BE2C (cell line): ENCODE data around the gene WNT5B.

ENCODE experiments used
- DNase-seq: peaks from one replicate; pipeline ENCODE4 v3.0.0-alpha.2; 2020
- H3K27me3 ChIP-seq: fragments of 250-450 bp; sonication (Bioruptor Pico); 2 replicates; pipeline ENCODE4 v1.5.1; 2020; ENCODE audit warnings: mild to moderate bottlenecking
- H3K36me3 ChIP-seq: fragments of 250-450 bp; sonication (Bioruptor Pico); 2 replicates; pipeline ENCODE4 v1.5.1; 2020; ENCODE audit warnings: mild to moderate bottlenecking
- H3K4me1 ChIP-seq: fragments of 250-450 bp; sonication (Bioruptor Pico); 2 replicates; pipeline ENCODE4 v1.5.1; 2020
- H3K4me3 ChIP-seq: 2 replicates; pipeline ENCODE4 v1.5.1; 2011; ENCODE audit warnings: low read depth, low read length
- H3K9me3 ChIP-seq: fragments of 250-450 bp; sonication (Bioruptor Pico); 2 replicates; pipeline ENCODE4 v1.5.1; 2020
- TF ChIP-seq, protein P1 (sequence below): IDR thresholded peaks from 2 replicates; pipeline ENCODE4 v1.5.1; 2012; ENCODE audit warnings: mild to moderate bottlenecking, low read depth, low read length

Gene WNT5B

DNA sequence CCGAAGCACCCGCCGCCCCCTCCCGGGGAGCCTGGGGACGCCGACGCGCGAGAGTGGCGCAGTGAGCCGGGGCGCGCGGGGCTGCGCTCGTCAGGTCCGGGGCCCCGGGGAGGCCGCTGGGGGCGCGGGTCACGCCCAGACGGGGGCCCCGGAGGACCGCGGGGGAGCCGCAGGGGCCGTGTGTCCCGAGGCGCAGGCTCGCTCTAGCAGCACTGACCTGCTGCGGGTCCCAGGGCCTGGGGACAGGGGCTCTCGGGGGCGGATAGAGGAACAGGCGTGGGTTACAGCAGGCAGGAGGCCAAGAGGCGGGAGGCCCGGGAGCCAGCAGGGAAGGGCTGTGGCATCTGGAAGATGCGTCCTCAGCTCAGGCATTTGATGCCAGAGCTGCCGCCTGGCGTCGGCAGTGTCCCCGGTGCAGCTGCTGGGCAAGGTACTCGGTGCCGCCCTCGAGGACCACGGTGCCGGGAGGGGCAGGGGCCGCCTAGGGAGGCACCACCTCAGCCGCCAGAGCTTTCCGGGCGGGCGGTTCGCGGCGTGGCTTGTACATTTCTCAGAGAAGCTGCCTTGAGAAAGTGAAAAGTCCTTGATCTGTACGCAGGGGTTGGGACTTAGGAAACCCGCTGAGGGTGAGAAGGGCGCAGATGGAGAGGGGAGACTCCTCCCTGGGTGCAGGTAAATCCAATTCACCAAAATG, 1.2 kb downstream of the WNT5B start:
- no peaks in the 10 kb centered on the region for H3K36me3 ChIP-seq
- H3K4me1 ChIP-seq: peaks cover 5% of the 10 kb centered on the region
- H3K4me3 ChIP-seq: peak overlapping the region; percentile 64
- no peaks in the 10 kb centered on the region; the same call in 1 of the 2 replicates for H3K27me3 ChIP-seq
- no peaks in the 10 kb centered on the region for H3K9me3 ChIP-seq
- TF ChIP-seq, protein P1, sequence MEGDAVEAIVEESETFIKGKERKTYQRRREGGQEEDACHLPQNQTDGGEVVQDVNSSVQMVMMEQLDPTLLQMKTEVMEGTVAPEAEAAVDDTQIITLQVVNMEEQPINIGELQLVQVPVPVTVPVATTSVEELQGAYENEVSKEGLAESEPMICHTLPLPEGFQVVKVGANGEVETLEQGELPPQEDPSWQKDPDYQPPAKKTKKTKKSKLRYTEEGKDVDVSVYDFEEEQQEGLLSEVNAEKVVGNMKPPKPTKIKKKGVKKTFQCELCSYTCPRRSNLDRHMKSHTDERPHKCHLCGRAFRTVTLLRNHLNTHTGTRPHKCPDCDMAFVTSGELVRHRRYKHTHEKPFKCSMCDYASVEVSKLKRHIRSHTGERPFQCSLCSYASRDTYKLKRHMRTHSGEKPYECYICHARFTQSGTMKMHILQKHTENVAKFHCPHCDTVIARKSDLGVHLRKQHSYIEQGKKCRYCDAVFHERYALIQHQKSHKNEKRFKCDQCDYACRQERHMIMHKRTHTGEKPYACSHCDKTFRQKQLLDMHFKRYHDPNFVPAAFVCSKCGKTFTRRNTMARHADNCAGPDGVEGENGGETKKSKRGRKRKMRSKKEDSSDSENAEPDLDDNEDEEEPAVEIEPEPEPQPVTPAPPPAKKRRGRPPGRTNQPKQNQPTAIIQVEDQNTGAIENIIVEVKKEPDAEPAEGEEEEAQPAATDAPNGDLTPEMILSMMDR: no peak
- DNase-seq: peak; percentile 76

DNA sequence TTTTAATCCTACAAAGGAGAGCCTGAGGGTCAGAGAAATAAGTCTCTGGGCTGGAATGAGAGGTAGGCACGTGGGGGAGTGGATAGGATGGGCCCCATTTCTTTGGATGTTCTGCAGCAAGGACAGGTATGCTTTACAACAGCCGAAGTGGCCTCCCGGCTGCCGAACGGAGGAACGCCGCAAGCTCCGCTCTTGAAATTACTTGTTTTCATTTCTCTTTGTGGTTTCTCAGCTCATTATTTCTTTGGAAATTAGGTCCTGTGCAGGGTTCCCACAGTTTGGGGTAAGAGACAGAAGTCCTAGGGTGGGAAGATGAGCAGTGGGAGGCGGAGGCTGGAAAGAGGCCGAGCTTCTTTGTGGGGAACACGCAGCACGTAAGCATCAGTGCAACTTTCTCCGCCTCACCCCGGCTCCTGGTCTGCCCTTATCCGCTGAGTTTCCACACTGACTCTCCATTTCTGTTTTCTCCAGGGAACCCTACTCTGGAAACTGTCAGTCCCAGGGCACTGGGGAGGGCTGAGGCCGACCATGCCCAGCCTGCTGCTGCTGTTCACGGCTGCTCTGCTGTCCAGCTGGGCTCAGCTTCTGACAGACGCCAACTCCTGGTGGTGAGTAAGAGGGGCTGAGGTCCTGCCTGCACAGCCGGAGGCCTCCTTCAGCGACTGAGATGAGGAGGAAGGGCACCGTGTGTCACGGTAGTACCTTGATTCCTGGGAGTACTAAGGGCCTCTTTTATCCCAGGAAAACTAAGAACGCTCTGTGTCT, 2.0 kb downstream of the WNT5B start:
- H3K27me3 ChIP-seq: no peaks in the 10 kb centered on the region; the same call in 1 of the 2 replicates
- H3K9me3 ChIP-seq: no peaks in the 10 kb centered on the region
- peak; percentile 65 for DNase-seq
- H3K4me3 ChIP-seq: peak overlapping the region; percentile 64
- H3K36me3 ChIP-seq: no peaks in the 10 kb centered on the region
- H3K4me1 ChIP-seq: peaks cover 5% of the 10 kb centered on the region
- TF ChIP-seq, protein P1: no peak

DNA sequence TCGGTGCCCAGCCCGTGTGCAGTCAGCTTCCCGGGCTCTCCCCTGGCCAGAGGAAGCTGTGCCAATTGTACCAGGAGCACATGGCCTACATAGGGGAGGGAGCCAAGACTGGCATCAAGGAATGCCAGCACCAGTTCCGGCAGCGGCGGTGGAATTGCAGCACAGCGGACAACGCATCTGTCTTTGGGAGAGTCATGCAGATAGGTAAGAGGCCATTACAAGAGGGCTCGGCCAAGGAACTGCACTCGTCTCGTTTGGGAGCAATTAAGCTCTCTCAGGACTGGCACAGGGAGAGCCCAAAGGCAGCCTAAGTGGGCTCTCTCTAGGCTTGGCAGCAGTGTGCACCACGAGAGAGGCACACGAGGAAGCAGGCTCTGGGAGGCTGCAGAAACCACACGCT, 3.7 kb downstream of the WNT5B start:
- Histone ChIP-seq H3K4me3 (no peak overlapping the region), H3K4me1 (peaks cover 5% of the 10 kb centered on the region), H3K36me3 (no peaks in the 10 kb centered on the region), H3K9me3 (no peaks in the 10 kb centered on the region), H3K27me3 (no peaks in the 10 kb centered on the region; the same call in 1 of the 2 replicates)
- DNase-seq: no peak
- TF ChIP-seq, protein P1: no peak

DNA sequence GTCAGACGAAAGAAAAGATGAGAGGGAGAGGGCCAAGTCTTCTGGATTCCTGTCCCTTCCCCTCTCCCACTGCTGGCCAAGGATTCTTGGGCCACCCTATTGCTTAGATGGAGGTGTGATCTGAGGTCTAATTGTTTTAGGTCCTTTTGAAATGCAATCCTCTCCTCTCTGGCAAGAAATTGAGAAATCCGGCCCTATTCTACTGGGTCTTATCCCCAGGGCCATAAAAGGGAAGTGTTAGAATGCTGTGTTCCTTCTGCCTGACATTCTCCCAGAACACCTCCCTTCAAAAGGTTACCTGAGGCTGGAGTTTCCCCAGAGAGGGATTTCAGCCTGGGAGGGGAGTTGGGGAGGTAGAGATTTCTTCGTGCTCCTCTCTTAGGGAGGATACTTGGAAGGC, 4.4 kb downstream of the WNT5B start:
- no peaks in the 10 kb centered on the region for H3K9me3 ChIP-seq
- peaks cover 5% of the 10 kb centered on the region for H3K4me1 ChIP-seq
- TF ChIP-seq, protein P1: no peak
- DNase-seq: no peak
- H3K36me3 ChIP-seq: no peaks in the 10 kb centered on the region
- H3K27me3 ChIP-seq: no peaks in the 10 kb centered on the region; the same call in 1 of the 2 replicates
- H3K4me3 ChIP-seq: no peak overlapping the region

DNA sequence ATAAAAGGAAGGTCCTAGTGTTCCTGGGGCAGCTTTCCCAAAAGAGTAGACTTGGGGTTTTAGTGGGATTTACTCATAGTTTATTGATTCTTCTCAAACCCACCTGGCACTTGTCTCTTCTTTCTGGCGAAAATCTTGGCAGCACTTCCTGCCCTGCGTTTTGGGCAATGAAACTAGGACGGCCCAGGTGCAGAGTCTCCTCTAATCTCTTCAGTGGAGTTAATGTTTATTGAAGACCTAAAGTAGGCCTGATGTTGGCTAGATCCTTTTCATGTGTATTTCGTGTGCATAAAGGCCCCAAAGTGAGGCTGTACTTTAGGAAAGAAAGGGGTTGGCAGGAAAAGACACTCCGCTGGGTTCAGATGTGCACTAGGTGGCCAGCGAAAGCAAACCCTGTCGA, 5.1 kb downstream of the WNT5B start:
- peaks cover 3% of the 10 kb centered on the region for H3K4me1 ChIP-seq
- no peaks in the 10 kb centered on the region for H3K9me3 ChIP-seq
- H3K27me3 ChIP-seq: no peaks in the 10 kb centered on the region; the same call in 1 of the 2 replicates
- TF ChIP-seq, protein P1: no peak
- H3K4me3 ChIP-seq: no peak overlapping the region
- no peak for DNase-seq
- no peaks in the 10 kb centered on the region for H3K36me3 ChIP-seq
